ENCODE measurements around the gene TAAR8.
"Not testable (repeated sequence)": the region's sequence is repeated elsewhere in the genome, so short reads cannot be mapped to it uniquely, and the experiment has no call there.

TAAR8 gene

DNA sequence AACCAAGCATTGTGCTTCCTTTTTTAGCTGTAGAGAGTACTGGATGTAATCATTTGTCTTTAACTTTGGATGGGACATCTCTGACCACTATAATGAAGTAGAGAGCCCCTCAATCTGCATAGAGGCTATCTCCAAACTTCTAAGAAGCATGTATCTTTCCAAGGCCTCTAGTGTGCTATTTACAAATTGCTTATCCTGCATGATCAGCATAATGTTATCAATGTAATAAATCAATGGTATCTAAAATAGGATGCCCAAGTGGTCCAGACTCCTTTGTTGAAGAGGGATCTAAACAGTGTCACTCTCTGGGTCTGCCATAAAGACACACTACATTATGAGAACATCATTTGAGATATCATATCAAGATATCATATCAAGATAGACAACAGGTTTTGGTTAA, 7.6 kb upstream of the TAAR8 start:
- no peak overlapping the region for H2BK15ac ChIP-seq (ENCODE audit: low read length)
- H2BK12ac ChIP-seq (ENCODE audit: low read length), result no peak overlapping the region
- no peak overlapping the region for H3K18ac ChIP-seq (ENCODE audit: low read length)
- peaks cover 2 to 4% of the 10 kb centered on the region in 2 donors for H3K4me1 ChIP-seq (ENCODE audit: control insufficient read depth in 2 of 2, insufficient read depth in 1 of 2, low read depth in 1 of 2, low read length in 2 of 2)
- no peaks in the 10 kb centered on the region for H3K9me3 ChIP-seq (replicated peaks in 1 of 2; ENCODE audit: control insufficient read depth in 2 of 2, insufficient read depth in 1 of 2, low read depth in 1 of 2, low read length in 2 of 2)
- no peak overlapping the region for H3K4me2 ChIP-seq (ENCODE audit: insufficient read depth, low read length, poor library complexity, severe bottlenecking)
- H3K27ac ChIP-seq (replicated peaks; ENCODE audit: low read length), result no peak overlapping the region
- no peak overlapping the region for H2AFZ ChIP-seq (ENCODE audit: low read length)
- H2BK5ac ChIP-seq (ENCODE audit: low read length), result no peak overlapping the region
- DNase-seq (ENCODE audit: low spot score), result no peak
- no peak overlapping the region for H3K4ac ChIP-seq (ENCODE audit: low read length)
- H3K14ac ChIP-seq (ENCODE audit: low read length), result no peak overlapping the region
- H2AK5ac ChIP-seq (ENCODE audit: low read depth, low read length), result no peak overlapping the region
- no peaks in the 10 kb centered on the region for H3K27me3 ChIP-seq (ENCODE audit: control insufficient read depth in 3 of 3, insufficient read depth in 3 of 3, low read depth in 1 of 3, low read length in 3 of 3)
- no peaks in the 10 kb centered on the region for H3K36me3 ChIP-seq (replicated peaks in 1 of 2; ENCODE audit: control insufficient read depth in 2 of 2, insufficient read depth in 2 of 2, low read length in 2 of 2)
- H4K8ac ChIP-seq (ENCODE audit: low read depth, low read length), result no peak overlapping the region
- no peak overlapping the region for H4K91ac ChIP-seq (ENCODE audit: low read depth, low read length, poor library complexity)
- no peaks in the 10 kb centered on the region for H3K79me1 ChIP-seq (ENCODE audit: low read depth, low read length)
- H3K23ac ChIP-seq (ENCODE audit: low read depth, low read length, poor library complexity), result no peak overlapping the region
- no peak overlapping the region for H3K4me3 ChIP-seq (ENCODE audit: low read length in 2 of 2)
- H3K9ac ChIP-seq (ENCODE audit: low read depth, low read length, poor library complexity), result no peak overlapping the region
- no peak overlapping the region for H2BK120ac ChIP-seq (ENCODE audit: low read depth, low read length)

DNA sequence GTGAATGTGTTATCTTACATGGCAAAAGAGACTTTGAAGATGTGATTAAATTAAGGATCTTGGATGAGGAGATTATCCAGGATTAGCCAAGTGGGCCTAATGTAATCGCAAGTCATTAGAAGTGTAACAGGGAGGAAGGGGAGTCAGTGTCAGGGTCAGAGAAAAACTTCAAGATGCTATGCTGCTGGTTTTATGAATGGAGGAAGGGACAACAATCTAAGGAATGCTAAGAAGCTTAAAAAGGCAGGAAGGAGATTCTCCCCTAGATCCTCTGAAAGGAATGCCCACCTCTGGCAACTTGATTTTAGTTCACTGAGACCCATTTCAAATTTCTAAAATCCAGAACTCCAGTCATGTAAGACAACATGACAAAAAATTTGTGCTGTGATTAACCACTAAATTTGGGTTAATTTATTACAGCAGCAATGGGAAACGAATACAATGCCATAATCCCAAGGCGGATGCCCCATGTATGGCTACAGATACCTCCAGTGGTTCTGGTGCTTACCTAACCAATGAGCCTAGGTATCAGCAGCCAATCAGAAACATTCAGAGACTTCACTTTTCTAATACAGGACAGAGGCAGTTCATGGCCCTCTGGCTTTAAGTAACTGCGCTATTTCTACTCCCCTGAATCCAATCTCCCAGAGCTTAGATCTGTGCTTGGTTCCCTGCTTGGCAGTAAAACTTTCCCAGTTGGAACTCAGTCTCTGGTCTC, 3.6 kb upstream of the TAAR8 start:
- no peak overlapping the region for H4K8ac ChIP-seq (ENCODE audit: low read depth, low read length)
- peaks cover 0 to 2% of the 10 kb centered on the region in 2 donors for H3K9me3 ChIP-seq (replicated peaks in 1 of 2; ENCODE audit: control insufficient read depth in 2 of 2, insufficient read depth in 1 of 2, low read depth in 1 of 2, low read length in 2 of 2)
- H4K91ac ChIP-seq (ENCODE audit: low read depth, low read length, poor library complexity), result no peak overlapping the region
- WGBS, 2 donors (ENCODE audit: extremely low coverage in 2 of 2, insufficient read length in 2 of 2, insufficient replicate concordance in 1 of 2), result no CpG with 5 or more reads among the region's 4 CpGs
- H2BK5ac ChIP-seq (ENCODE audit: low read length), result no peak overlapping the region
- H3K18ac ChIP-seq (ENCODE audit: low read length), result no peak overlapping the region
- no peak overlapping the region for H2BK12ac ChIP-seq (ENCODE audit: low read length)
- H3K9ac ChIP-seq (ENCODE audit: low read depth, low read length, poor library complexity), result no peak overlapping the region
- H3K4me1 ChIP-seq (ENCODE audit: control insufficient read depth in 2 of 2, insufficient read depth in 1 of 2, low read depth in 1 of 2, low read length in 2 of 2), result peaks cover 2 to 4% of the 10 kb centered on the region in 2 donors
- no peak overlapping the region for H3K4ac ChIP-seq (ENCODE audit: low read length)
- H2BK120ac ChIP-seq (ENCODE audit: low read depth, low read length), result no peak overlapping the region
- DNase-seq (ENCODE audit: low spot score), result no peak
- H2AFZ ChIP-seq (ENCODE audit: low read length), result no peak overlapping the region
- no peaks in the 10 kb centered on the region for H3K27me3 ChIP-seq (ENCODE audit: control insufficient read depth in 3 of 3, insufficient read depth in 3 of 3, low read depth in 1 of 3, low read length in 3 of 3)
- no peak overlapping the region for H3K4me3 ChIP-seq (ENCODE audit: low read length in 2 of 2)
- no peaks in the 10 kb centered on the region for H3K79me1 ChIP-seq (ENCODE audit: low read depth, low read length)
- H2AK5ac ChIP-seq (ENCODE audit: low read depth, low read length), result no peak overlapping the region
- no peak overlapping the region for H2BK15ac ChIP-seq (ENCODE audit: low read length)
- no peak overlapping the region for H3K27ac ChIP-seq (replicated peaks; ENCODE audit: low read length)
- H3K14ac ChIP-seq (ENCODE audit: low read length), result no peak overlapping the region
- no peaks in the 10 kb centered on the region for H3K36me3 ChIP-seq (replicated peaks in 1 of 2; ENCODE audit: control insufficient read depth in 2 of 2, insufficient read depth in 2 of 2, low read length in 2 of 2)
- H3K4me2 ChIP-seq (ENCODE audit: insufficient read depth, low read length, poor library complexity, severe bottlenecking), result no peak overlapping the region
- no peak overlapping the region for H3K23ac ChIP-seq (ENCODE audit: low read depth, low read length, poor library complexity)

DNA sequence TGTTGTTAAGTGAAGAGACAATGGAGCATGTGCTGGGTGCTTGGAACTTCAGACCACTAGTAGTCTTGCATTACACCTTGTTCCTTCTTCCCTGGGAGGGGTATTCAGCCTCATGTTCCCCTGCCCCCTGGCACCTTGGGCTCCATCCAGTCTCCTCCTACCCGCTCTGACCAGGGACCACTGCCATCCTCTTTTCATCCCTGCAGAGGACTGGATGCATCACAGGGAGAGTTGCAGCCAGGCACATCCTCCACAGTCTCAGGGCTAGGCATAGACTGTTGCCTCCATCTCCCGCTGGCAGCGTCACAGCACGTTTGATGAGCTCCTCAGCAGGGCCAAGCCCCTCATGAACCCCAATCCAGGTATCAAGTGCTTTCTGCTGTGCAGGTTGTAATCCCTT, 1.3 kb upstream of the TAAR8 start:
- whole genome bisulfite sequencing, 2 donors (ENCODE audit: extremely low coverage in 2 of 2, insufficient read length in 2 of 2, insufficient replicate concordance in 1 of 2), result no CpG with 5 or more reads among the region's 4 CpGs
- H2BK120ac ChIP-seq (ENCODE audit: low read depth, low read length), result no peak overlapping the region
- no peak overlapping the region for H3K9ac ChIP-seq (ENCODE audit: low read depth, low read length, poor library complexity)
- peak overlapping the region; percentile 40 for H4K91ac ChIP-seq (ENCODE audit: low read depth, low read length, poor library complexity)
- H2BK15ac ChIP-seq (ENCODE audit: low read length), result no peak overlapping the region
- no peak overlapping the region for H4K8ac ChIP-seq (ENCODE audit: low read depth, low read length)
- peak overlapping the region; percentile 47 for H3K14ac ChIP-seq (ENCODE audit: low read length)
- no peak overlapping the region for H2BK12ac ChIP-seq (ENCODE audit: low read length)
- peak overlapping the region; percentile 44 for H2AFZ ChIP-seq (ENCODE audit: low read length)
- H3K27me3 ChIP-seq (ENCODE audit: control insufficient read depth in 3 of 3, insufficient read depth in 3 of 3, low read depth in 1 of 3, low read length in 3 of 3), result no peaks in the 10 kb centered on the region
- H3K36me3 ChIP-seq (replicated peaks in 1 of 2; ENCODE audit: control insufficient read depth in 2 of 2, insufficient read depth in 2 of 2, low read length in 2 of 2), result no peaks in the 10 kb centered on the region
- H3K4ac ChIP-seq (ENCODE audit: low read length), result no peak overlapping the region
- peaks cover 0 to 2% of the 10 kb centered on the region in 2 donors for H3K9me3 ChIP-seq (replicated peaks in 1 of 2; ENCODE audit: control insufficient read depth in 2 of 2, insufficient read depth in 1 of 2, low read depth in 1 of 2, low read length in 2 of 2)
- peak overlapping the region; percentile 72 for H3K18ac ChIP-seq (ENCODE audit: low read length)
- H3K4me1 ChIP-seq (ENCODE audit: control insufficient read depth in 2 of 2, insufficient read depth in 1 of 2, low read depth in 1 of 2, low read length in 2 of 2), result peaks cover 2 to 4% of the 10 kb centered on the region in 2 donors
- no peak overlapping the region for H2BK5ac ChIP-seq (ENCODE audit: low read length)
- no peaks in the 10 kb centered on the region for H3K79me1 ChIP-seq (ENCODE audit: low read depth, low read length)
- H3K4me3 ChIP-seq (ENCODE audit: low read length in 2 of 2), result no peak overlapping the region
- H3K27ac ChIP-seq (replicated peaks; ENCODE audit: low read length), result no peak overlapping the region
- no peak for DNase-seq (ENCODE audit: low spot score)
- H3K23ac ChIP-seq (ENCODE audit: low read depth, low read length, poor library complexity), result no peak overlapping the region
- no peak overlapping the region for H2AK5ac ChIP-seq (ENCODE audit: low read depth, low read length)
- H3K4me2 ChIP-seq (ENCODE audit: insufficient read depth, low read length, poor library complexity, severe bottlenecking), result no peak overlapping the region

DNA sequence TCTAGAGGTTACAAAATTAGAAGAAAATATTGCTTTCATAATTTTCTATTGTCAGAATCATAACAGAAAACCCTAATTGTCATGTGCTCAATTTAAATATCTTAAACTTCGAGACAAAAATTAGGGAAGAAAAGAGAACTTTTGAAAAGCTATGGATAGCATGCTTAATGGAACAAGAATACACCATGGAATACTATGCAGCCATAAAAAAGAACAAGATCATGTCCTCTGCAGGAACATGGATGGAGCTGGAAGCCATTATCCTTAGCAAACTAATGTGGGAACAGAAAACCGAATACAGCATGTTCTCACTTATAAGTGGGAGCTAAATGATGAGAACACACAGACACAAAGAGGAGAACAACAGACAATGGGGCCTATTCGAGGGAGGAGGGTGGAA, 7.6 kb downstream of the TAAR8 start:
- H4K8ac ChIP-seq (ENCODE audit: low read depth, low read length); H3K27me3 ChIP-seq (ENCODE audit: control insufficient read depth in 3 of 3, insufficient read depth in 3 of 3, low read depth in 1 of 3, low read length in 3 of 3): not testable (repeated sequence)

More for the DNA sequence above, 7.6 kb downstream of the TAAR8 start:
- not testable (repeated sequence) for H3K4me1 ChIP-seq (ENCODE audit: control insufficient read depth in 2 of 2, insufficient read depth in 1 of 2, low read depth in 1 of 2, low read length in 2 of 2); H3K4ac ChIP-seq (ENCODE audit: low read length); H3K9ac ChIP-seq (ENCODE audit: low read depth, low read length, poor library complexity); H2BK120ac ChIP-seq (ENCODE audit: low read depth, low read length); H3K18ac ChIP-seq (ENCODE audit: low read length); DNase-seq (ENCODE audit: low spot score); H3K79me1 ChIP-seq (ENCODE audit: low read depth, low read length); H3K9me3 ChIP-seq (replicated peaks in 1 of 2; ENCODE audit: control insufficient read depth in 2 of 2, insufficient read depth in 1 of 2, low read depth in 1 of 2, low read length in 2 of 2); H3K36me3 ChIP-seq (replicated peaks in 1 of 2; ENCODE audit: control insufficient read depth in 2 of 2, insufficient read depth in 2 of 2, low read length in 2 of 2); H3K14ac ChIP-seq (ENCODE audit: low read length); H2BK5ac ChIP-seq (ENCODE audit: low read length); H2BK15ac ChIP-seq (ENCODE audit: low read length); H2BK12ac ChIP-seq (ENCODE audit: low read length); H3K4me2 ChIP-seq (ENCODE audit: insufficient read depth, low read length, poor library complexity, severe bottlenecking); H3K23ac ChIP-seq (ENCODE audit: low read depth, low read length, poor library complexity); H4K91ac ChIP-seq (ENCODE audit: low read depth, low read length, poor library complexity); H2AK5ac ChIP-seq (ENCODE audit: low read depth, low read length); H3K4me3 ChIP-seq (ENCODE audit: low read length in 2 of 2); H2AFZ ChIP-seq (ENCODE audit: low read length); H3K27ac ChIP-seq (replicated peaks; ENCODE audit: low read length)
- no CpG with 5 or more reads among the region's 3 CpGs for WGBS, 2 donors (ENCODE audit: extremely low coverage in 2 of 2, insufficient read length in 2 of 2, insufficient replicate concordance in 1 of 2)
